HG03135 (cell line): Measurements from ENCODE around the gene GYS2.

Source experiments
- ATAC-seq: cut with Tn5 transposase; IDR thresholded peaks from one replicate; pipeline ENCODE4 v1.9.1; 2021; ENCODE audit warnings: mild to moderate bottlenecking, moderate library complexity; ENCODE audit not compliant: unreplicated experiment

Gene GYS2

GRCh38 chr12:21559855-21560569, 44.6 kb downstream of the GYS2 start:
- no peak for ATAC-seq

- ATAC-seq = no peak
These were observed 46.5 kb downstream of the GYS2 start for GRCh38 chr12:21558100-21558679.

- no peak for ATAC-seq
These were observed 51.3 kb downstream of the GYS2 start for GRCh38 chr12:21553329-21553675.

- no peak for ATAC-seq
These were observed 51.9 kb downstream of the GYS2 start for GRCh38 chr12:21552635-21553328.

- no peak for ATAC-seq
These were observed 52.7 kb downstream of the GYS2 start for GRCh38 chr12:21551841-21552465.

GRCh38 chr12:21547437-21547836, 57.2 kb downstream of the GYS2 start:
- ATAC-seq = no peak

- ATAC-seq = no peak
These were observed 57.9 kb downstream of the GYS2 start for GRCh38 chr12:21546716-21547115.

- ATAC-seq = no peak
These were observed 59.1 kb downstream of the GYS2 start for GRCh38 chr12:21545557-21545956.

- no peak for ATAC-seq
These were observed 61.5 kb downstream of the GYS2 start for GRCh38 chr12:21543151-21543550.

- ATAC-seq = no peak
These were observed 62.2 kb downstream of the GYS2 start for GRCh38 chr12:21542403-21542802.

GRCh38 chr12:21541773-21542172, 62.9 kb downstream of the GYS2 start:
- no peak for ATAC-seq

GRCh38 chr12:21539797-21540196, 64.8 kb downstream of the GYS2 start:
- no peak for ATAC-seq

- ATAC-seq = no peak
These were observed 66.5 kb downstream of the GYS2 start for GRCh38 chr12:21538061-21538653.

- ATAC-seq = no peak
These were observed 75.2 kb downstream of the GYS2 start for GRCh38 chr12:21529456-21529855.

GRCh38 chr12:21528953-21529352, 75.7 kb downstream of the GYS2 start:
- no peak for ATAC-seq

GRCh38 chr12:21527451-21528180, 77.0 kb downstream of the GYS2 start:
- ATAC-seq = peak; percentile 86

GRCh38 chr12:21526721-21527345, 77.8 kb downstream of the GYS2 start:
- ATAC-seq = no peak

- no peak for ATAC-seq
These were observed 78.6 kb downstream of the GYS2 start, which contains the start of gene SPX for GRCh38 chr12:21526053-21526452. Gene SPX, plus strand, starts transcription at chr12:21526296. Its CDS starts 177 bp downstream, at chr12:21526473.

GRCh38 chr12:21523148-21523547, 81.5 kb downstream of the GYS2 start:
- no peak for ATAC-seq

GRCh38 chr12:21521541-21521940, 83.1 kb downstream of the GYS2 start:
- no peak for ATAC-seq
